IPS-18c (cell line): ENCODE measurements around the gene SNORC.

Experiments
- H3K4me3 ChIP-seq: 2 replicates; pipeline ENCODE4 v1.7.0; 2013; ENCODE audit warnings: low read depth, mild to moderate bottlenecking, low read length, moderate library complexity; ENCODE audit not compliant: insufficient read depth
- H3K9me3 ChIP-seq: one replicate; pipeline ENCODE4 v1.6.1; 2013; ENCODE audit warnings: mild to moderate bottlenecking, low read length, moderate library complexity; ENCODE audit not compliant: control insufficient read depth, insufficient read depth

SNORC gene

GRCh38 chr2:232877940-232878511 lies 8.0 kb downstream of the SNORC start:
- no peak overlapping the region for H3K4me3 ChIP-seq
- no peaks in the 10 kb centered on the region for H3K9me3 ChIP-seq

DNA sequence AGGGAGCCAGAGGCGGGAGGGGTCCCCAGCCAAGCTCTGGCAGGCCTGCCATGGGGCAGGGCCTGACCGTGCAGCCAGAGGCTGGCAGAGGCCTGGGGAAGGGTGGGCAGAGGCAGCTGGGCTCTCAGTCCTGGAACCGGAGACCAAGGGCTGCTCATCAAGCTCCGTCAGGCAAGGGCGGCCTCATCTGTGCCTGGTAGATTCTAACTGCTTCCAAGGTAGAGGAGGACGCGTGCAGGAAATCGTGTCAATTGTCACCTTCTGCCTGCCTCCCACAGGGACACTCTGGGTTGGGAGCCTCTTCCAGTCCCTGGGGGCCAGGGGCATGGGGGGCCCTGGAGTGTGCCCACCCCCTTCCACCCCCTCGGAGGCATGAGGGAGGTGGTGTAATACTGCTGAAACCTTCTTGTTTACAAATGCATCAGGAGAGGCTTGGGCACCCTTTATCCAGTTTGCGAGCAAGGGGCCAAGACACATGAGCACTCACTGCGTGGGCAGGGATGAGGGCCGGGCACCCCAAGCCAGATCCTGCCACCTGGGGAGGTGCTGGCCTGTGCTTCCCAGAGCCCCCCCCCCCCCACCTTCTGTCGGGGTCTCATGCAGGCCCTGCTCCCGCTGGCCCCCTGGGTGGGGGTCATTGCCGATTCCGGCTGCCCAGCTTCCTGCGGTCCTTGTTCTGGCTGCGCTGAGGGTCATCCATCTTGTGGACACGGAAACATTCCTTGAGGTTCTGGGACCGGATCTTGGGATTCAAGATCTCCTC lies 9.0 kb downstream of the SNORC start:
- no peak overlapping the region for H3K4me3 ChIP-seq
- no peaks in the 10 kb centered on the region for H3K9me3 ChIP-seq

DNA sequence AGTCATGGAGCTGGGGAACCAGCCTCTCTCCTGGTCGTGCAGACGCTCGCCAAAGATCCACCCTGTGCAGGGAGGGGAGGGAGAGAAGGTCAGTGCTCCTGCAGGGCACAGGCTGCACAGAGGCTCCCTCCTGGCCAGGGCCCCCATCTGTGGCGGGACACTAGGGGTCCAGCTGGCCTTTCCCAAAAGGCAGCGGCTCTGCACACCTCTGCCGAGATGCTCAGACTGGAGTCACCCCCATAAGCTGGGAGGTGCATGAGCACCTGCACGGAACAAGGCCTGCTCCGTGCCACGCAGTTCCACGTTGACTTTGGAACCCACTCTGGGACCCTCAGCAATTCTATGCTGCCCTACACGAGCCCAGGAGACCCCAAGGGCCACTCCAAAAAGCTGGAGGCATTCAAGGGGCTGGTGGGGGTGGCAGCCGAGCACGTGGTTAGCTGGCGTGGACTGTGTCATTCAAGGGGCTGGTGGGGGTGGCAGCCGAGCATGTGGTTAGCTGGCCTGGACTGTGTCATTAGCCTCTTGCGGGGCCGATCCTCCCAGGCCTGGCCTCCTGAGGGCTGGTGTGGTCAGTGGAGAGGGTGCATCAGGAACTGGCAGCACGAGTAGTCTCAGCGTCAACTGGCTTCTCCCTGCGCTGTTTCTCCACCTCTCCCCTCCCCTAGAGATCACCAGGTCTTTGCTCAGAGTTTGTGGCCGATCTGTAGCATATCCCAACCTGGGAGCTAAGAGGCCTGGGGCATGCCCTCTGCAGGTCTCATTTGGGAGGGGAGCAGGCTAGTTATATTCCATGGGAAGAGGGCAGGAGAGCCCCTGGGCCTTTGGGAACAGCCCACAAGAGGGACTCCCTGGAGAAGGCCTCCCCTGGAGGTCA lies 9.8 kb downstream of the SNORC start:
- no peaks in the 10 kb centered on the region for H3K9me3 ChIP-seq
- H3K4me3 ChIP-seq = no peak overlapping the region

DNA sequence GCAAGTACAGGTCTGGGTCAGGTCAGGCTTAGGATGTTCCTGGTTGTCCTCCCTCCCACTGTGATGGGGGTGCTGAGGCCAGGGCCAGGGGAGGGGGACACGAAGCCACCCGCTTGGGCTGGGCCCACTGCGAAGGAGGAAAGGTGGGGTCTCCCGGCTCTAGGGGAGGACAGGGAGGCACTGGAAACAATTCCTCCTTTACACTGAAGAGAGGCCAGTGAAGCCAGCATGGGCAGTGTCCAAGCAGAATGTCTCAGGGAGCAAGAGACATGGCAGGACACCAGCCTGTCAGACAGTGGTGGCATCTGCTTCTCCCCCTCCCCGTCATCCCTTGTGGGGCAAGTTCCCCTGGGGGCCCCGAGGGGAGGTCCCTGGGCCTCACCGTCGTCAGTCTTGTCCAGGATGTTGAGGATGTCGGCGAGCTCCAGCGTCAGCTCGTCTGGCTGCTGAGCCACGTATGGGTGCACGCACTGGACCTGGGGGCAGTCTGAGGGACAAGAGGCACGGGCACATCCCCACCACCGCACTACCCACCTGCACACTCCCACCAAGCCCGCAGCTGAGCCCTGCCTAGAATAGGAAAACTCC lies 10.8 kb downstream of the SNORC start:
- no peaks in the 10 kb centered on the region for H3K9me3 ChIP-seq
- no peak overlapping the region for H3K4me3 ChIP-seq

GRCh38 chr2:232882085-232882484 lies 12.0 kb downstream of the SNORC start:
- no peak overlapping the region for H3K4me3 ChIP-seq
- H3K9me3 ChIP-seq = no peaks in the 10 kb centered on the region

GRCh38 chr2:232882505-232883115 lies 12.5 kb downstream of the SNORC start:
- H3K9me3 ChIP-seq = no peaks in the 10 kb centered on the region
- H3K4me3 ChIP-seq = no peak overlapping the region

- no peak overlapping the region for H3K4me3 ChIP-seq
Measured at GRCh38 chr2:232883116-232883721, 13.2 kb downstream of the SNORC start.

DNA sequence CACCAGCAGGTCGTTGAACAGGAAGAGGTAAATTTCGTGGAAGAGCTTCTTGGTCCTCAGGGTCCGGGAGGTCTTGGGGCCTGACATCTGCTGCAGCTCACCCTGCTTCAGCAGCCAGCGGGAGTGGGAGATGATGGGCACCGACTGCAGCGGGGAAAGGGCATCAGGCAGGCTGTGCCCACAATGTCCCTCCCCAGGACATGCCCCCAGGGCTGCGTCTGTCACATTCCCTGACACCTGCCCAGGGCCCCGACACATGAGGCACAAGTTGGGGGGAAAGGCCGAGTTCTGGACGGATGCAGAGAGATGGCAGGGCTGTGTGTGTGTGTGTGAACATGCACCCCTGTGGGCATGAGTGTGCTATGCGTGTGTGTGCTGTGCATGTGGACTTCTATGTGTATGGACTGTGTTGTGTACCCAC lies 13.9 kb downstream of the SNORC start:
- no peaks in the 10 kb centered on the region for H3K9me3 ChIP-seq
- no peak overlapping the region for H3K4me3 ChIP-seq

More at GRCh38 chr2:232883116-232883721, 13.2 kb downstream of the SNORC start:
- no peaks in the 10 kb centered on the region for H3K9me3 ChIP-seq

- no peak overlapping the region for H3K4me3 ChIP-seq
- H3K9me3 ChIP-seq = no peaks in the 10 kb centered on the region
Measured at GRCh38 chr2:232884549-232885263, 14.6 kb downstream of the SNORC start.

DNA sequence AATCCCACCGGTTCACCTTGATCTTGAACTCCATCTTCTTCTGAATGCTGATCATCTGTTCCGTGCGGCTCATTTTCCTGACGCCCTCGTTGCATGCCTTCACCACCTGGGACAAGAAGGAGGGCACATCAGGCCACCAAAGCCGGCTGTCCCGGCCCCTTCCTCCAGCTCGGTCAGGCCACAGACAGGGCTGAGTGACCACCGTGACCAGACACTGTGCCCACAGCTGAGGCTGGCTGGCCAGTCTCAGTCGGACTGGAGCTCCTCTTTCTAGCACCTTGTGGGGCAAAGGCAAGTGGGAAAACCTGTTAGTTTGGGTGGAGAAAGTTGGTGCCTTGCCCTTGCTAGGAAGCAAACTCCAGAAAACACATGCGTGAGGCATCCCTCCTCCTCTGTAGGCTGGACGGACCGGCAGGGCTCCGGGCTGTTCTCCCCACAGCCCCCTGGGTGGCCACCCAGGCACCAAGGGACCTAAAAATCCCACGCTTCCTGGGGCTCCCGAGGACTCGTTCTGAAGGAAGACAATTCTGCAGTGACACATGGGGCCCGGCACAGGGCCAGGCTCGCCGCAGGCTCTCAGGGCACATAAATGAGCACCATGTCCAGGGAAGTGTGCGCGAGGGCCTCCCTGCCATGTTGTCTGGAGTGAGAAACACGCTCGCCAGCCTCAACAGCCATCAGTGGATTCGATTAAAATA lies 15.3 kb downstream of the SNORC start:
- H3K9me3 ChIP-seq = no peaks in the 10 kb centered on the region
- no peak overlapping the region for H3K4me3 ChIP-seq

DNA sequence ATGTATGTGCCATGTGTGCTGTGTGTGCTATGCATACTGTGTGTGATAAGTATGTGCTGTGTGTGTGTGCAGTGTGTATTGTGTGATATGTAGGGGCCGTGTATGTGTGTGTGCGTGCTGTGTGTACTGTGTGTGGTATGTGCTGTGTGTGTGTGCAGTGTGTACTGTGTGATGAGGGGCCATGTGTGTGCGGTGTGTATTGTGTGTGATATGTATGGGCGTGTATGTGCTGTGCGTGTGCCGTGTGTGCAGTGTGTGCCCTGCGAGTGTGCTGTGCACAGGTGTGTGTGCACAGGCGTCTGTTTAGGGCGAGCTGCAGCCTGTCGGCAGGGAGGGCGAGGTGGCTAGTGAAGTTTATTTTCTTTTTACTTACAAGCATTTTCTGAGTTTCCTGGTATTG lies 16.1 kb downstream of the SNORC start:
- H3K4me3 ChIP-seq = no peak overlapping the region

GRCh38 chr2:232886632-232887031 lies 16.6 kb downstream of the SNORC start:
- no peaks in the 10 kb centered on the region for H3K9me3 ChIP-seq
- H3K4me3 ChIP-seq = no peak overlapping the region

More for the DNA sequence above, 16.1 kb downstream of the SNORC start:
- no peaks in the 10 kb centered on the region for H3K9me3 ChIP-seq

- no peak overlapping the region for H3K4me3 ChIP-seq
Measured at GRCh38 chr2:232887171-232887850, 17.2 kb downstream of the SNORC start.

DNA sequence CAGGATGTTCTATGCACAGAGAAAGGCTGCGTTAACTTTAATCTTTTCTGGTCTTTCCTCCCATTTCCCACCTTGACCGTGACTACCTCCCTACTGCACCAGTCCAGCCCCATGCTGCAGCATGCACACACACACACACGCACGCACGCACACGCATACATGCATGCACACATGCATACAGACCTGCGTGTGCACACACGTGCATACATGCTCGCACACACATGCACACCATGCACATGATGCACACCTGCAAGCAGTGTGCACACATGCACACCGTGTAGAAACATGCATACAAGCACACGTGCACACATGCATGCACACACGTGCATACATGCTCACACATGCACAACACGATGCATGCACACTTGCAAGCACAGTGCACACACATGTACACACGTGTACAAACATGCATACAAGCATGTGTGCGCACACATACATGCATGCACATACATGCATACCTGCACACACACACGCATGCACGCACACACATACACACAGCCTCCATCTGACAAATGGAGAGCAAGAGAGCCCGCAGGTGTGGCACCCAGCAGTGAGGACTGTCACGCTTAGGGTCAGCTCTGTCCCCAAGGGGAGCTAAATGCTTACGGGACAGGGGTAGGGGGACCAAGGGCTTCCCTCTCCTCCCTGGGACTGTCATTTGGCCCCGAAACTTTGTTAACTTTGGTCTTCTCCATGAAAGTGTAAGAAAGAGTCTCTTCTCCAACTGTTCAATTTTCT lies 18.2 kb downstream of the SNORC start:
- Histone ChIP-seq H3K9me3 (no peaks in the 10 kb centered on the region), H3K4me3 (no peak overlapping the region)

More at GRCh38 chr2:232887171-232887850, 17.2 kb downstream of the SNORC start:
- H3K9me3 ChIP-seq = no peaks in the 10 kb centered on the region
